GM19193 (cell line): ENCODE measurements around the gene LINC00632.

ENCODE experiments used
- POLR2A ChIP-seq: IDR thresholded peaks from 4 replicates; pipeline ENCODE4 v1.6.1; 2011; ENCODE audit not compliant: insufficient read depth, insufficient read length; ENCODE audit errors: extremely low read depth

Gene LINC00632

GRCh38 chrX:140709421-140709846, at the start of gene LINC00632:
Gene LINC00632, plus strand, starts transcription at chrX:140709759.
- no peak for TF ChIP-seq POLR2A

- TF ChIP-seq POLR2A, result no peak
Observed at GRCh38 chrX:140661643-140662042, 47.9 kb upstream of the LINC00632 start.

GRCh38 chrX:140664939-140665338, 44.6 kb upstream of the LINC00632 start:
- TF ChIP-seq POLR2A, result no peak

GRCh38 chrX:140672840-140673731, 36.5 kb upstream of the LINC00632 start:
- TF ChIP-seq POLR2A, result no peak

GRCh38 chrX:140687706-140688105, 21.9 kb upstream of the LINC00632 start:
- no peak for TF ChIP-seq POLR2A

- no peak for TF ChIP-seq POLR2A
Observed at GRCh38 chrX:140697618-140698017, 11.9 kb upstream of the LINC00632 start.

- no peak for TF ChIP-seq POLR2A
Observed at GRCh38 chrX:140701480-140701879, 8.1 kb upstream of the LINC00632 start.

- TF ChIP-seq POLR2A, result no peak
Observed at GRCh38 chrX:140710710-140711109, 1.2 kb downstream of the LINC00632 start.

- no peak for TF ChIP-seq POLR2A
Observed at GRCh38 chrX:140711894-140712293, 2.3 kb downstream of the LINC00632 start.

GRCh38 chrX:140712413-140713173, 3.0 kb downstream of the LINC00632 start:
- TF ChIP-seq POLR2A, result no peak

- TF ChIP-seq POLR2A, result no peak
Observed at GRCh38 chrX:140713174-140713539, 3.6 kb downstream of the LINC00632 start.

- no peak for TF ChIP-seq POLR2A
Observed at GRCh38 chrX:140715787-140716186, 6.2 kb downstream of the LINC00632 start.

GRCh38 chrX:140723121-140723715, 13.7 kb downstream of the LINC00632 start:
- no peak for TF ChIP-seq POLR2A

- TF ChIP-seq POLR2A, result no peak
Observed at GRCh38 chrX:140724309-140724708, 14.8 kb downstream of the LINC00632 start.

- no peak for TF ChIP-seq POLR2A
Observed at GRCh38 chrX:140724736-140725135, 15.2 kb downstream of the LINC00632 start.
